Endothelial cell of umbilical vein (primary cell): ENCODE measurements around the gene MASP1. TPM values are rescaled to one million over a fixed set of nuclear protein-coding genes. Genes with fewer than 3 reads are reported as not detected.

Experiments used
- BruUV-seq: library from RNA; stranded (reverse); fragments of 400-500 nt; replicated peaks from 2 replicates; lab custom pipeline; 2021; lab: Mats Ljungman, UMichigan
- CTCF ChIA-PET: fragments of 300-600, 350-600 bp; sonication (Branson Sonifier 250); formaldehyde crosslinking; loops from one replicate; lab custom pipeline; 2021; ENCODE audit warnings: antibody characterized with exemption, inconsistent platforms; lab: Charles Lee
- POLR2A ChIA-PET: fragments of 300-600, 350-600 bp; sonication (Branson Sonifier 250); formaldehyde crosslinking; loops from one replicate; lab custom pipeline; 2021; ENCODE audit warnings: antibody characterized with exemption, inconsistent platforms; lab: Charles Lee
- DNase-seq: peaks from one replicate; pipeline ENCODE4 v3.0.0-alpha.2; 2011; ENCODE audit warnings: low read depth, low spot score
- FAIRE-seq: peaks from 2 replicates; lab custom pipeline; 2011; peaks lifted over from hg19 to GRCh38; lab: Jason Lieb, UNC
- H2AFZ ChIP-seq: 2 replicates; pipeline ENCODE4 v1.6.0; 2012; ENCODE audit warnings: low read depth, low read length, control low read depth, inconsistent platforms
- H3K27ac ChIP-seq: 2 replicates; pipeline ENCODE4 v1.5.1; 2011; ENCODE audit warnings: low read depth, mild to moderate bottlenecking, control low read depth, low read length, moderate library complexity; ENCODE audit not compliant: insufficient read depth
- H3K27me3 ChIP-seq, 2 experiments: 2 replicates each; pipeline versions ENCODE4 v1.6.0 to v1.6.1; 2011; ENCODE audit warnings: low read length in 2 of 2, mixed read lengths in 1 of 2; ENCODE audit not compliant: control insufficient read depth in 2 of 2, insufficient read depth in 2 of 2
- H3K36me3 ChIP-seq, 2 experiments: 2 replicates in 1 of 2; 3 replicates in 1 of 2; pipeline ENCODE4 v1.5.1; 2011; ENCODE audit warnings: low read length in 2 of 2, mild to moderate bottlenecking in 1 of 2, moderate library complexity in 1 of 2; ENCODE audit not compliant: control insufficient read depth in 2 of 2, insufficient read depth in 2 of 2; ENCODE audit errors: extremely low read depth in 1 of 2
- H3K4me1 ChIP-seq: 3 replicates; pipeline ENCODE4 v1.5.1; 2011; ENCODE audit warnings: mild to moderate bottlenecking, low read length; ENCODE audit not compliant: control insufficient read depth, insufficient read depth; ENCODE audit errors: extremely low read depth
- H3K4me2 ChIP-seq: 2 replicates; pipeline ENCODE4 v1.6.1; 2011; ENCODE audit warnings: low read length, control low read depth, mixed read lengths; ENCODE audit not compliant: insufficient read depth
- H3K4me3 ChIP-seq, 3 experiments: fragments of 200-600 bp in 1 of 3; sonication (generic), shearing (Covaris generic) in 1 of 3; replicated peaks in 1 of 3; 2 replicates each; pipeline ENCODE4 v1.5.1; 2011 to 2016; ENCODE audit warnings: control low read depth in 3 of 3, low read length in 3 of 3, mild to moderate bottlenecking in 2 of 3, inconsistent platforms in 1 of 3, low read depth in 1 of 3, moderate library complexity in 1 of 3; ENCODE audit not compliant: insufficient read depth in 1 of 3
- H3K79me2 ChIP-seq: 2 replicates; pipeline ENCODE4 v1.6.0; 2012; ENCODE audit warnings: low read length, inconsistent platforms; ENCODE audit not compliant: control insufficient read depth, insufficient read depth
- H3K9ac ChIP-seq: replicated peaks from 2 replicates; pipeline ENCODE3; 2011; ENCODE audit warnings: low read length, control low read depth; ENCODE audit not compliant: insufficient read depth; ENCODE audit errors: extremely low read depth
- H3K9me1 ChIP-seq: replicated peaks from 3 replicates; pipeline ENCODE4 v1.6.0; 2011; ENCODE audit warnings: mild to moderate bottlenecking, low read length; ENCODE audit not compliant: control insufficient read depth, insufficient read depth; ENCODE audit errors: extremely low read depth
- H3K9me3 ChIP-seq: replicated peaks from 2 replicates; pipeline ENCODE4 v1.5.1; 2012; ENCODE audit warnings: low read length, inconsistent platforms; ENCODE audit not compliant: control insufficient read depth, insufficient read depth
- H4K20me1 ChIP-seq: replicated peaks from 2 replicates; pipeline ENCODE3; 2011; ENCODE audit warnings: mild to moderate bottlenecking, low read length; ENCODE audit not compliant: control insufficient read depth, insufficient read depth; ENCODE audit errors: extremely low read depth
- CTCF ChIP-seq, 2 donors: IDR thresholded peaks; 1 replicate in 1 of 2; 2 replicates in 1 of 2; pipeline ENCODE4 v1.5.1; 2011; ENCODE audit warnings: low read length in 2 of 2, mild to moderate bottlenecking in 2 of 2, moderate library complexity in 2 of 2, control low read depth in 1 of 2, inconsistent platforms in 1 of 2, low read depth in 1 of 2; ENCODE audit not compliant: insufficient read depth in 1 of 2; ENCODE audit errors: extremely low read depth in 1 of 2
- EZH2 ChIP-seq: IDR thresholded peaks from 2 replicates; pipeline ENCODE4 v1.6.1; 2012; ENCODE audit warnings: borderline replicate concordance, low read depth, mild to moderate bottlenecking, moderate library complexity, low read length, inconsistent platforms; ENCODE audit not compliant: severe bottlenecking
- FOS ChIP-seq: IDR thresholded peaks from 2 replicates; pipeline ENCODE4 v1.6.1; 2011; ENCODE audit warnings: mild to moderate bottlenecking, low read length, moderate library complexity, borderline replicate concordance; ENCODE audit not compliant: insufficient read depth
- GATA2 ChIP-seq: IDR thresholded peaks from 2 replicates; pipeline ENCODE4 v1.7.0; 2011; ENCODE audit warnings: low read depth, mild to moderate bottlenecking, moderate library complexity, mixed read lengths, low read length; ENCODE audit not compliant: insufficient read length, insufficient read depth
- JUN ChIP-seq: IDR thresholded peaks from 2 replicates; pipeline ENCODE4 v1.6.1; 2011; ENCODE audit warnings: borderline replicate concordance, low read depth; ENCODE audit not compliant: insufficient read length, insufficient read depth
- MAX ChIP-seq: IDR thresholded peaks from 2 replicates; pipeline ENCODE4 v1.6.1; 2011; ENCODE audit not compliant: insufficient read depth, insufficient read length
- MYC ChIP-seq: IDR thresholded peaks from one replicate; pipeline ENCODE4 v1.6.1; 2011; ENCODE audit warnings: mild to moderate bottlenecking, low read depth, low read length
- POLR2A ChIP-seq: IDR thresholded peaks from 2 replicates; pipeline ENCODE4 v1.6.1; 2012; ENCODE audit warnings: low read depth, mild to moderate bottlenecking, control low read depth, low read length
- POLR2AphosphoS5 ChIP-seq: IDR thresholded peaks from 2 replicates; pipeline ENCODE4 v1.6.1; 2012; ENCODE audit warnings: low read depth, mild to moderate bottlenecking, control low read depth, low read length, moderate library complexity; ENCODE audit not compliant: insufficient read depth
- dilution Hi-C: fragments of 300-500 bp; cut with MboI; formaldehyde crosslinking; loops from one replicate; pipeline ENCODE4 v1.15.0; 2019; ENCODE audit warnings: low sequenced_read_pairs; ENCODE audit not compliant: extremely low pct_ligation_motif_present
- intact Hi-C: fragments of 100-400 bp; cut with micrococcal nuclease; formaldehyde crosslinking; loops from one replicate; pipeline ENCODE4 v1.10.0; 2022
- polyA plus RNA-seq, 4 experiments: library from polyadenylated mRNA; depleted of rRNA in 3 of 4; stranded (reverse) in 3 of 4; unstranded in 1 of 4; fragments of >200 nt; gene quantifications; 2 replicates each; pipeline versions ENCODE4 v1.2.1 to v1.2.3, GENCODE V29; 2011 to 2012; ENCODE audit warnings: missing spikeins in 1 of 4
- total RNA-seq: library from RNA; stranded (reverse); gene quantifications from 2 replicates; pipeline ENCODE4 v1.2.3, GENCODE V29; 2021

The MASP1 gene
- total and polyA plus RNA-seq, 2 donors (not counting 3 experiments of a cell fraction or from before 2014, with no cell fraction given) = 0.31 to 0.50 TPM

GRCh38 chr3:187237741-187238140 is 53.8 kb downstream of the MASP1 start:
- no peak overlapping the region for H3K4me2 ChIP-seq
- BruUV-seq = no TSS peak
- no peaks in the 10 kb centered on the region for H3K36me3 ChIP-seq
- DNase-seq (no peak), FAIRE-seq (no peak)
- no peaks in the 10 kb centered on the region for H3K27me3 ChIP-seq
- no peak overlapping the region for H2AFZ ChIP-seq
- no peak overlapping the region for H3K27ac ChIP-seq
- TF ChIP-seq MYC (no peak), EZH2 (no peak), JUN (no peak), FOS (no peak), MAX (no peak), POLR2A (no peak), GATA2 (no peak), POLR2AphosphoS5 (no peak), CTCF (IDR thresholded peaks at IDR 0.05; ENCODE audit: extremely low read depth in 1 of 2, insufficient read depth in 1 of 2, low read depth in 1 of 2, low read length in 2 of 2) (no peak)
- H3K79me2 ChIP-seq = no peaks in the 10 kb centered on the region
- H3K9ac ChIP-seq = no peak overlapping the region
- dilution Hi-C loops = no loop called here
- H4K20me1 ChIP-seq = no peaks in the 10 kb centered on the region
- intact Hi-C loops = no loop called here
- H3K4me3 ChIP-seq = no peak overlapping the region
- CTCF ChIA-PET = interaction anchor here (1.1 to 1.4 kb wide), 3 partner anchors 14 to 82 kb away, joined by 3 to 4 read pairs (median 3); no protein-coding TSS in a partner anchor
- H3K4me1 ChIP-seq = no peaks in the 10 kb centered on the region
- H3K9me3 ChIP-seq = no peaks in the 10 kb centered on the region
- POLR2A ChIA-PET = no interaction called here
- no peaks in the 10 kb centered on the region for H3K9me1 ChIP-seq
